Ovary (tissue), 9 donors: ENCODE measurements around the gene HEPHL1. TPM values are rescaled to one million over a fixed set of nuclear protein-coding genes. Genes with fewer than 3 reads are reported as not detected.

Experiments
- DNase-seq, 5 donors: peaks; one replicate each; pipeline ENCODE4 v3.0.0-alpha.2; 2019 to 2020
- H3K27ac ChIP-seq, 2 donors: fragments of 200-600 bp; one replicate each; pipeline versions ENCODE4 v1.5.1 to v1.8.0; 2019 to 2022
- H3K27me3 ChIP-seq: fragments of 200-600 bp; one replicate; pipeline ENCODE4 v1.8.0; 2022
- H3K36me3 ChIP-seq: fragments of 200-600 bp; sonication (generic); one replicate; pipeline ENCODE4 v1.5.1; 2019
- H3K4me1 ChIP-seq: one replicate; pipeline ENCODE4 v1.8.1; 2013; ENCODE audit warnings: mild to moderate bottlenecking, moderate library complexity; ENCODE audit not compliant: insufficient read depth
- H3K4me3 ChIP-seq: fragments of 200-600 bp; sonication (generic); one replicate; pipeline ENCODE4 v1.5.1; 2017
- H3K9me3 ChIP-seq, 2 donors: fragments of 200-600 bp in 1 of 2; sonication (generic) in 1 of 2; one replicate each; pipeline versions ENCODE4 v1.5.1 to v1.8.1; 2013 to 2019; ENCODE audit warnings: mild to moderate bottlenecking in 1 of 2, moderate library complexity in 1 of 2
- EP300 ChIP-seq: sonication (generic); formaldehyde crosslinking; IDR thresholded peaks from one replicate; pipeline ENCODE4 v1.6.1; 2017; ENCODE audit warnings: antibody characterized with exemption
- POLR2A ChIP-seq: fragments of 450-650 bp; IDR thresholded peaks from one replicate; pipeline ENCODE4 v1.6.1; 2017; ENCODE audit warnings: antibody characterized with exemption, mild to moderate bottlenecking, moderate library complexity
- WGBS, 3 donors: extraction: QIAGEN DNeasy Blood & Tissue Kit in 1 of 3; methylation state at CpG; one replicate each; pipeline versions ENCODE4 v1.1.5 to v1.1.7; 2013 to 2017; 5-methylcytosine and 5-hydroxymethylcytosine counted together
- intact Hi-C, 4 donors: fragments of 100-400 bp; cut with DNase I; formaldehyde crosslinking; loops; one replicate each; pipeline versions ENCODE4 v1.11.0 to v1.15.1; 2022 to 2023
- polyA plus RNA-seq, 2 donors: library from polyadenylated mRNA; stranded (reverse); fragments of 200-250 nt in 1 of 2; fragments of 350-450 nt in 1 of 2; fragmentation: Illumina TruSeq in 1 of 2; extraction: RNeasy Lipid Tissue Mini Kit (QIAGEN cat#74804) in 1 of 2; gene quantifications; one replicate each; pipeline ENCODE4 v1.2.3, GENCODE V29; 2013 to 2014
- total RNA-seq, 7 donors: library from RNA; depleted of rRNA in 2 of 7; stranded (reverse); fragments of >200 nt in 2 of 7; fragmentation: NEBNext Ultra II Directional in 3 of 7; extraction: Animal tissue kit (Norgen Biotek cat#: 25700) in 3 of 7; gene quantifications; one replicate each; pipeline versions ENCODE4 v1.1.0 to v1.2.4, GENCODE V29; 2016 to 2023
- TF ChIP-seq, protein P1 (sequence below), 3 donors: fragments of 450-650 bp in 2 of 3; fragments of 200-600 bp in 1 of 3; IDR thresholded peaks; one replicate each; pipeline versions ENCODE4 v1.5.1 to v1.8.0; 2016 to 2022; ENCODE audit warnings: antibody characterized with exemption in 3 of 3, mild to moderate bottlenecking in 1 of 3
- donor health status: DM: no; HTN: no; CAD: no; lungs with moderate emphysema.
- donor health status: DM: no; HTN: no; CAD: no.
- donor health status: Bipolar disorder and iron deficiency.
- donor health status: DM: yes; HTN: yes; CAD: no.
- donor health status: DM: no; HTN: no; CAD: no.
- donor health status: DM: yes; HTN: yes; CAD: no.

HEPHL1 gene
- total and polyA plus RNA-seq, 9 donors: 0.02 to 0.03 TPM; not detected in 7

DNA sequence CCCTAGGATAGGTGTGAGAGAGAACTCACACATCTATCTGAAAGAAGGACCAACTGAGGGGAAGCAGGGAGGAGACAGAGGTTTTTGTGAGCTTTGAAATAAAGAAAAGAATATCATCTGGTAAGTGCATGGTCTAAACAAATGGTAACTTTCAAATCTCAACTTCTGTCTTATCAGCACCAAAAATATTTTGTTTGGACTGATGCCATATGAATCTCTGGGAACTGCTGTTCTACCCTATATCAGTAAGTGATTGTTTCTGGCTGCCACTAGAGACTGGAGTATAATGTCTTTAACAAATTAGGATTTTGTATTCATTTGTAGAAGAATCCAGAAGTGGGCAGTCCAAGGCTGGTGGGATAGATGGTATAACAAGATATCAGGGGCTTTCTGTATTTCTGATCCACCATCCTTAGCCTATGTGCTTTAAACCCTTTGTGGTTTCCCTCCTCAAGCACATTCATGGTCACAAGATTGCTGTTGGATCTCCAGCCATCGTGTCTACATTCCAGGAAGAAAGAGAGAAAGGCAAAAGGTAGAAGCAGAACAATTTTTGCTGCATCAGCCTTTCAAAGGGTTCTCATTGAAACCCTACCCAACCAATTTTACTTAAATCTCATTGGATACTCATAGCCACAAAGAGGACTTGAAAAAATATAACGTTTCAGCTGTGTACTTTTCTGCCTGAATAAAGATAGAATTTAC lies 4.7 kb downstream of the HEPHL1 start:
- intact Hi-C loops: no loop called here
- no peaks in the 10 kb centered on the region for H3K9me3 ChIP-seq
- no peak overlapping the region for H3K4me3 ChIP-seq
- no peaks in the 10 kb centered on the region for H3K36me3 ChIP-seq
- 64 to 84% (median 73%) methylated on average over 2 of the region's 2 CpGs for WGBS, 3 donors
- H3K4me1 ChIP-seq: no peaks in the 10 kb centered on the region
- DNase-seq: no peak
- H3K27ac ChIP-seq: no peak overlapping the region
- TF ChIP-seq, protein P1, sequence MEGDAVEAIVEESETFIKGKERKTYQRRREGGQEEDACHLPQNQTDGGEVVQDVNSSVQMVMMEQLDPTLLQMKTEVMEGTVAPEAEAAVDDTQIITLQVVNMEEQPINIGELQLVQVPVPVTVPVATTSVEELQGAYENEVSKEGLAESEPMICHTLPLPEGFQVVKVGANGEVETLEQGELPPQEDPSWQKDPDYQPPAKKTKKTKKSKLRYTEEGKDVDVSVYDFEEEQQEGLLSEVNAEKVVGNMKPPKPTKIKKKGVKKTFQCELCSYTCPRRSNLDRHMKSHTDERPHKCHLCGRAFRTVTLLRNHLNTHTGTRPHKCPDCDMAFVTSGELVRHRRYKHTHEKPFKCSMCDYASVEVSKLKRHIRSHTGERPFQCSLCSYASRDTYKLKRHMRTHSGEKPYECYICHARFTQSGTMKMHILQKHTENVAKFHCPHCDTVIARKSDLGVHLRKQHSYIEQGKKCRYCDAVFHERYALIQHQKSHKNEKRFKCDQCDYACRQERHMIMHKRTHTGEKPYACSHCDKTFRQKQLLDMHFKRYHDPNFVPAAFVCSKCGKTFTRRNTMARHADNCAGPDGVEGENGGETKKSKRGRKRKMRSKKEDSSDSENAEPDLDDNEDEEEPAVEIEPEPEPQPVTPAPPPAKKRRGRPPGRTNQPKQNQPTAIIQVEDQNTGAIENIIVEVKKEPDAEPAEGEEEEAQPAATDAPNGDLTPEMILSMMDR (IDR thresholded peaks at IDR 0.05): no peak
- TF ChIP-seq POLR2A (no peak), EP300 (no peak)
- no peaks in the 10 kb centered on the region for H3K27me3 ChIP-seq

- no peaks in the 10 kb centered on the region for H3K4me1 ChIP-seq
- H3K27me3 ChIP-seq: no peaks in the 10 kb centered on the region
- no peak for DNase-seq
- TF ChIP-seq, protein P1 (IDR thresholded peaks at IDR 0.05): no peak
- TF ChIP-seq EP300 (no peak), POLR2A (no peak)
- intact Hi-C loops: no loop called here
- H3K36me3 ChIP-seq: no peaks in the 10 kb centered on the region
- H3K4me3 ChIP-seq: no peak overlapping the region
- H3K27ac ChIP-seq: no peak overlapping the region
- 88 to 91% (median 90%) methylated on average over 5 of the region's 5 CpGs for WGBS, 3 donors
- no peaks in the 10 kb centered on the region for H3K9me3 ChIP-seq
Observed at GRCh38 chr11:94027210-94027609, 6.1 kb downstream of the HEPHL1 start.

GRCh38 chr11:94028436-94028835 lies 7.3 kb downstream of the HEPHL1 start:
- 58 to 64% (median 60%) methylated on average over 2 of the region's 2 CpGs for WGBS, 3 donors
- no peak for DNase-seq
- Histone ChIP-seq H3K36me3 (no peaks in the 10 kb centered on the region), H3K9me3 (no peaks in the 10 kb centered on the region), H3K27ac (no peak overlapping the region), H3K27me3 (no peaks in the 10 kb centered on the region), H3K4me1 (no peaks in the 10 kb centered on the region), H3K4me3 (no peak overlapping the region)
- intact Hi-C loops: no loop called here
- TF ChIP-seq POLR2A (no peak), EP300 (no peak)
- TF ChIP-seq, protein P1 (IDR thresholded peaks at IDR 0.05): no peak

- intact Hi-C loops: no loop called here
- no peaks in the 10 kb centered on the region for H3K36me3 ChIP-seq
- H3K9me3 ChIP-seq: no peaks in the 10 kb centered on the region
- H3K4me3 ChIP-seq: no peak overlapping the region
- H3K27ac ChIP-seq: no peak overlapping the region
- DNase-seq: no peak
- no peaks in the 10 kb centered on the region for H3K4me1 ChIP-seq
- TF ChIP-seq, protein P1 (IDR thresholded peaks at IDR 0.05): no peak
- TF ChIP-seq POLR2A (no peak), EP300 (no peak)
- no peaks in the 10 kb centered on the region for H3K27me3 ChIP-seq
- 71 to 89% (median 79%) methylated on average over 1 of the region's 1 CpG for WGBS, 3 donors
Observed at GRCh38 chr11:94030059-94030458, 8.9 kb downstream of the HEPHL1 start.
